Kidney (tissue), 14 donors: ENCODE results near the gene ZBTB18. TPM values are rescaled to one million over a fixed set of nuclear protein-coding genes. Genes with fewer than 3 reads are reported as not detected.

Experiments
- DNase-seq, 5 donors: peaks; one replicate each; pipeline ENCODE4 v3.0.0-alpha.2; 2013 to 2020
- FAIRE-seq: peaks from 2 replicates; lab custom pipeline; 2012; peaks lifted over from hg19 to GRCh38; lab: Jason Lieb, UNC
- H3K27ac ChIP-seq, 2 donors: one replicate each; pipeline ENCODE4 v1.7.0; 2013; ENCODE audit warnings: low read depth in 2 of 2, low read length in 2 of 2, inconsistent platforms in 1 of 2
- H3K27me3 ChIP-seq: one replicate; pipeline ENCODE4 v1.7.1; 2013; ENCODE audit warnings: low read length, inconsistent platforms; ENCODE audit not compliant: control insufficient read depth, insufficient read depth
- H3K36me3 ChIP-seq, 3 donors: one replicate each; pipeline versions ENCODE4 v1.7.0 to v1.7.1; 2013; ENCODE audit warnings: low read length in 3 of 3, control low read depth in 1 of 3, inconsistent platforms in 1 of 3; ENCODE audit not compliant: insufficient read depth in 3 of 3, control insufficient read depth in 2 of 3
- H3K4me1 ChIP-seq, 3 donors: one replicate each; pipeline versions ENCODE4 v1.7.0 to v1.7.1; 2013; ENCODE audit warnings: low read length in 3 of 3, inconsistent platforms in 1 of 3, low read depth in 1 of 3; ENCODE audit not compliant: control insufficient read depth in 2 of 3, insufficient read depth in 2 of 3
- H3K4me3 ChIP-seq, 3 donors: one replicate each; pipeline versions ENCODE4 v1.7.0 to v1.8.1; 2013; ENCODE audit warnings: low read length in 3 of 3, control low read depth in 1 of 3, inconsistent platforms in 1 of 3
- H3K9ac ChIP-seq, 3 donors: one replicate each; pipeline versions ENCODE4 v1.7.0 to v1.7.1; 2013; ENCODE audit warnings: low read length in 3 of 3, control low read depth in 1 of 3, inconsistent platforms in 1 of 3
- H3K9me3 ChIP-seq, 3 donors: one replicate each; pipeline versions ENCODE4 v1.7.0 to v1.7.1; 2013; ENCODE audit warnings: low read length in 3 of 3, control low read depth in 1 of 3, inconsistent platforms in 1 of 3; ENCODE audit not compliant: control insufficient read depth in 2 of 3, insufficient read depth in 1 of 3
- intact Hi-C: fragments of 100-400 bp; cut with DNase I; formaldehyde crosslinking; loops from one replicate; pipeline ENCODE4 v1.11.1; 2022
- polyA plus RNA-seq: library from polyadenylated mRNA; stranded (reverse); fragments of 350-450 nt; fragmentation: Illumina TruSeq; extraction: RNeasy Lipid Tissue Mini Kit (QIAGEN cat#74804); gene quantifications from one replicate; pipeline ENCODE4 v1.2.3, GENCODE V29; 2014; ENCODE audit warnings: low read depth, low replicate concordance; ENCODE audit not compliant: insufficient read depth
- total RNA-seq: library from RNA; stranded (reverse); fragmentation: NEBNext Ultra II Directional; extraction: Animal tissue kit (Norgen Biotek cat#: 25700); gene quantifications from one replicate; pipeline ENCODE4 v1.2.1, GENCODE V29; 2021
- TF ChIP-seq, protein P1 (sequence below): IDR thresholded peaks from 3 replicates; pipeline ENCODE4 v1.5.1; 2012; ENCODE audit warnings: mild to moderate bottlenecking, moderate library complexity, borderline replicate concordance; ENCODE audit not compliant: insufficient read depth; ENCODE audit errors: extremely low read depth
- donor health status: control.
- donor health status: control.
- donor health status: control.
- donor health status: control.
- donor health status: control.
- donor health status: DM: yes; HTN: yes; CAD: no.
- donor health status: Normal renal cell carcinoma (clear cell type).

The ZBTB18 gene
- total and polyA plus RNA-seq, 2 donors from 2014 or later, result 9.0 to 19.8 TPM

DNA sequence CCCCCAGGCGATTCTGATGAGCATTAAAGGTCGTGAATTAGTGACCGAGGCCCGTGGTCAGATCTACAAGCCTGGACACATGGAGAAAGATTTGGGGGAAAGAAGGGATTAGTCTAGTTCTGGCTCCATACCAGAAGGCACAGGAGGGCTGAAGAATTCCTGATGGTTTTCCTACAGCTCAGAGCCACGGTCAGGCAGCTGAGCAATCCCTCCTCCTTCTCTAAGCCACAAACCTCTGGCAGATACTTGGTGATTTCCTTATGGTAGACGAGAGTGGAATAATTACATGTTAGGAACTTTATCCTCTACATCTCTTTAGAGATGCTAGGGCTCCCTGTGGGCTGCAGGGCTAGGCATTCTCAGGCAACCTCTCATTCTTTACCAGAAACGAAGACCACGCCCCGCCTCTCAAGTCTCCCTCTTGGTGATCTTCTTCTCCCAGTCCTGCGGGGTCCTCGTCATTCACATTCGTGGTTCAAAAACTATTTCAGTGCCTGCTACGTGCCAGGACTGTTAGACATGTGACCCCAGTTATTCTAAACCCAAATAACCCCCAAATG, 20.5 kb upstream of the ZBTB18 start:
- TF ChIP-seq, protein P1, sequence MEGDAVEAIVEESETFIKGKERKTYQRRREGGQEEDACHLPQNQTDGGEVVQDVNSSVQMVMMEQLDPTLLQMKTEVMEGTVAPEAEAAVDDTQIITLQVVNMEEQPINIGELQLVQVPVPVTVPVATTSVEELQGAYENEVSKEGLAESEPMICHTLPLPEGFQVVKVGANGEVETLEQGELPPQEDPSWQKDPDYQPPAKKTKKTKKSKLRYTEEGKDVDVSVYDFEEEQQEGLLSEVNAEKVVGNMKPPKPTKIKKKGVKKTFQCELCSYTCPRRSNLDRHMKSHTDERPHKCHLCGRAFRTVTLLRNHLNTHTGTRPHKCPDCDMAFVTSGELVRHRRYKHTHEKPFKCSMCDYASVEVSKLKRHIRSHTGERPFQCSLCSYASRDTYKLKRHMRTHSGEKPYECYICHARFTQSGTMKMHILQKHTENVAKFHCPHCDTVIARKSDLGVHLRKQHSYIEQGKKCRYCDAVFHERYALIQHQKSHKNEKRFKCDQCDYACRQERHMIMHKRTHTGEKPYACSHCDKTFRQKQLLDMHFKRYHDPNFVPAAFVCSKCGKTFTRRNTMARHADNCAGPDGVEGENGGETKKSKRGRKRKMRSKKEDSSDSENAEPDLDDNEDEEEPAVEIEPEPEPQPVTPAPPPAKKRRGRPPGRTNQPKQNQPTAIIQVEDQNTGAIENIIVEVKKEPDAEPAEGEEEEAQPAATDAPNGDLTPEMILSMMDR, result no peak
- Histone ChIP-seq H3K4me3 (no peak overlapping the region), H3K27ac (no peak overlapping the region), H3K4me1 (no peaks in the 10 kb centered on the region), H3K9me3 (no peaks in the 10 kb centered on the region), H3K27me3 (no peaks in the 10 kb centered on the region), H3K36me3 (no peaks in the 10 kb centered on the region), H3K9ac (no peak overlapping the region)
- intact Hi-C loops, result no loop called here
- FAIRE-seq (no peak), DNase-seq (no peak)

DNA sequence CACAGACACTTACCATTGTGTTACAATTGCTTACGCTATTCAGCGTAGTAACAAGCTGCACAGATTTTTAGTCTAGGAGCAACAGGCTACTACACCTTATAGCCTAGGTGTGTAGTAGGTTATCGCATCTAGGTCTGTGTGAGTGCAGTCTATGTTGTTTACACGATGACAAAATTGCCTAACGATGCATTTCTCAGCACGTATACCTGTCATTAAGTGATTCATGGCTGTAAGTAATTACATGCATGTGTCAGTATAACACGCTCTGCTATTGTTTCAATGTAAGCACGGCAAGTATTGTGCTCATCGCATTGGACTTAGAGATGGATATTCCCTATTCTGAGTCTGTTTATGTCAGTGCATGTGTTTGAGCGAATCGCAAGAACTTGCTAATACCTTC, 15.7 kb upstream of the ZBTB18 start:
- TF ChIP-seq, protein P1, result no peak
- Histone ChIP-seq H3K9ac (no peak overlapping the region), H3K4me3 (no peak overlapping the region), H3K27ac (no peak overlapping the region), H3K36me3 (no peaks in the 10 kb centered on the region), H3K27me3 (no peaks in the 10 kb centered on the region), H3K4me1 (no peaks in the 10 kb centered on the region), H3K9me3 (no peaks in the 10 kb centered on the region)
- intact Hi-C loops, result no loop called here
- no peak for FAIRE-seq
- DNase-seq, result no peak

DNA sequence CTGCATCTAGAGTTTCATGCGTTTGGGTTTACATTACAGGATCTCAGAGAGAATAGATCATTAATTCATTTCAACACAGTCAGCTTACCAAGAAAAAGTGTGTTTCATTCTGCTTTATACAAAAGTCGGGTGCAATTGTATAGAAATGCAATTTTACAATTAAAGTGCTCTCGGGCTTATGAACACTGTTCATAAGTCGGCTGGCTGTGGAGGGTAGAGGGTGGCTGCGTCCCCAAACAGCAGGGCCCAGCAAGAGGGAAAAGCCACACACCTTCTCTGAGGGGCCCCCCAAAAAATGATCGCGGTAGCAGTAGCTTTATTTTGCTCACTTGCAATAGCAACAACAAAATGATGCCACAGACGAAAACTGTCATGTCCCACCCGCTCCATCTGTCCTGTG, 13.8 kb upstream of the ZBTB18 start:
- Histone ChIP-seq H3K9me3 (no peaks in the 10 kb centered on the region), H3K27me3 (no peaks in the 10 kb centered on the region), H3K27ac (no peak overlapping the region), H3K4me1 (no peaks in the 10 kb centered on the region), H3K36me3 (no peaks in the 10 kb centered on the region), H3K4me3 (no peak overlapping the region), H3K9ac (no peak overlapping the region)
- intact Hi-C loops, result no loop called here
- no peak for DNase-seq
- FAIRE-seq, result no peak
- TF ChIP-seq, protein P1, result no peak
